Upper lobe of left lung (tissue), 4 donors: ENCODE data around the gene ABCC6.

Experiments used
- EP300 ChIP-seq, 4 donors: sonication (generic); formaldehyde crosslinking; IDR thresholded peaks; one replicate each; pipeline ENCODE4 v1.5.1; 2017; ENCODE audit warnings: antibody characterized with exemption in 4 of 4, control low read depth in 2 of 4
- POLR2A ChIP-seq, 4 donors: fragments of 450-650 bp; IDR thresholded peaks; one replicate each; pipeline ENCODE4 v1.5.1; 2016 to 2017; ENCODE audit warnings: antibody characterized with exemption in 4 of 4, mild to moderate bottlenecking in 2 of 4
- POLR2AphosphoS5 ChIP-seq, 2 donors: sonication (generic); formaldehyde crosslinking; IDR thresholded peaks; one replicate each; pipeline ENCODE4 v1.5.1; 2017; ENCODE audit warnings: antibody characterized with exemption in 2 of 2
- TF ChIP-seq, protein P1 (sequence below), 6 experiments: fragments of 450-650 bp in 4 of 6; fragments of 200-600 bp in 2 of 6; sonication (generic) in 2 of 6; IDR thresholded peaks; one replicate each; pipeline ENCODE4 v1.5.1; 2016 to 2019; ENCODE audit warnings: antibody characterized with exemption in 6 of 6

DNA sequence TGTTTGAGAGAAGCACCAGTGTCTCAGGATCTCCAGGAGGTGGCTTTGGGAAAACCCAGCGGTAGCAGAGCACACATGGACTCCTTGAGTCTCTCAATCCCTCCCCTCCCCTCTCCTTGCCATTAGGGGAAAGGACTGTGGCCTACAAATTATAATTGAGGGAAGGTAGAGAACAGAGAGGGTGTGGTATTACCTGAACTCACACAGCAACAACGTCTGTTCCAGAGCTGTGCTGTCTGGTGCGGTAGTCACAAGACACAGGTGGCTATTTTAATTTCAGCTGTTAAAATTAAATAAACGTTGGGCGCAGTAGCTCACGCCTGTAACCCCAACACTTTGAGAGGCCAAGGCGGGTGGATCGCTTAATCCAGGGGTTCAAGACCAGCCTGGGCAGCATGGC is 110.2 kb downstream of the ABCC6 start:
- TF ChIP-seq, protein P1, sequence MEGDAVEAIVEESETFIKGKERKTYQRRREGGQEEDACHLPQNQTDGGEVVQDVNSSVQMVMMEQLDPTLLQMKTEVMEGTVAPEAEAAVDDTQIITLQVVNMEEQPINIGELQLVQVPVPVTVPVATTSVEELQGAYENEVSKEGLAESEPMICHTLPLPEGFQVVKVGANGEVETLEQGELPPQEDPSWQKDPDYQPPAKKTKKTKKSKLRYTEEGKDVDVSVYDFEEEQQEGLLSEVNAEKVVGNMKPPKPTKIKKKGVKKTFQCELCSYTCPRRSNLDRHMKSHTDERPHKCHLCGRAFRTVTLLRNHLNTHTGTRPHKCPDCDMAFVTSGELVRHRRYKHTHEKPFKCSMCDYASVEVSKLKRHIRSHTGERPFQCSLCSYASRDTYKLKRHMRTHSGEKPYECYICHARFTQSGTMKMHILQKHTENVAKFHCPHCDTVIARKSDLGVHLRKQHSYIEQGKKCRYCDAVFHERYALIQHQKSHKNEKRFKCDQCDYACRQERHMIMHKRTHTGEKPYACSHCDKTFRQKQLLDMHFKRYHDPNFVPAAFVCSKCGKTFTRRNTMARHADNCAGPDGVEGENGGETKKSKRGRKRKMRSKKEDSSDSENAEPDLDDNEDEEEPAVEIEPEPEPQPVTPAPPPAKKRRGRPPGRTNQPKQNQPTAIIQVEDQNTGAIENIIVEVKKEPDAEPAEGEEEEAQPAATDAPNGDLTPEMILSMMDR (IDR thresholded peaks at IDR 0.05), result no peak
- no peak for TF ChIP-seq POLR2A (IDR thresholded peaks at IDR 0.05)
- TF ChIP-seq POLR2AphosphoS5 (IDR thresholded peaks at IDR 0.05), result no peak
- TF ChIP-seq EP300 (IDR thresholded peaks at IDR 0.05), result no peak
